H1 (cell line): ENCODE data around the gene WDR59. TPM values are rescaled to one million over a fixed set of nuclear protein-coding genes. Genes with fewer than 3 reads are reported as not detected.

Source experiments
- EGR1 ChIP-seq: IDR thresholded peaks from 2 replicates; pipeline ENCODE4 v1.6.1; 2011; ENCODE audit warnings: low read depth, low read length, borderline replicate concordance
- POLR2AphosphoS5 ChIP-seq: IDR thresholded peaks from 2 replicates; pipeline ENCODE4 v1.6.1; 2011; ENCODE audit warnings: low read depth, low read length
- RAD21 ChIP-seq, 2 experiments: IDR thresholded peaks in 1 of 2; conservative IDR thresholded peaks in 1 of 2; 2 replicates each; pipeline ENCODE4 v1.6.1; 2011; ENCODE audit warnings: low read depth in 2 of 2, low read length in 2 of 2, improper control_type of control experiment in 1 of 2, inconsistent platforms in 1 of 2, mild to moderate bottlenecking in 1 of 2, moderate library complexity in 1 of 2
- TBP ChIP-seq: IDR thresholded peaks from 2 replicates; pipeline ENCODE4 v1.6.1; 2011; ENCODE audit warnings: low read depth, low read length, improper control_type of control experiment
- polyA plus RNA-seq, 7 experiments: library from polyadenylated mRNA; depleted of rRNA in 3 of 7; stranded (reverse) in 5 of 7; unstranded in 2 of 7; fragments of >200 nt in 5 of 7; fragments of 200-250 nt in 2 of 7; gene quantifications; 1 replicate in 5 of 7; 2 replicates in 1 of 7; 4 replicates in 1 of 7; pipeline versions ENCODE4 v1.2.1 to v1.2.3, GENCODE V29; 2011 to 2013; ENCODE audit warnings: missing spikeins in 2 of 7, mixed read lengths in 2 of 7
- total RNA-seq: library from RNA; stranded (reverse); fragmentation: NEBNext Ultra II Directional; extraction: Animal tissue kit (Norgen Biotek cat#: 25700); gene quantifications from 2 replicates; pipeline ENCODE4 v1.2.1, GENCODE V29; 2021

Gene WDR59
- total and polyA plus RNA-seq, 2 of the 8 experiments (the other 6 are each of a cell fraction or from before 2014, with no cell fraction given) = 84.2 to 124 TPM

GRCh38 chr16:75024182-75024581 lies 39.3 kb upstream of the WDR59 start (continued):
- TF ChIP-seq RAD21 (IDR thresholded peaks at IDR 0.05 in 1 of 2, conservative IDR thresholded peaks at IDR 0.05 in 1 of 2; ENCODE audit: low read depth in 2 of 2, low read length in 2 of 2) (no peak), POLR2AphosphoS5 (no peak), TBP (no peak), EGR1 (no peak)
